Measurements from ENCODE around the gene ZFYVE21.

GRCh38 chr14:103732868-103733620, 17.4 kb downstream of the ZFYVE21 start:
- TF ChIP-seq, protein P1, sequence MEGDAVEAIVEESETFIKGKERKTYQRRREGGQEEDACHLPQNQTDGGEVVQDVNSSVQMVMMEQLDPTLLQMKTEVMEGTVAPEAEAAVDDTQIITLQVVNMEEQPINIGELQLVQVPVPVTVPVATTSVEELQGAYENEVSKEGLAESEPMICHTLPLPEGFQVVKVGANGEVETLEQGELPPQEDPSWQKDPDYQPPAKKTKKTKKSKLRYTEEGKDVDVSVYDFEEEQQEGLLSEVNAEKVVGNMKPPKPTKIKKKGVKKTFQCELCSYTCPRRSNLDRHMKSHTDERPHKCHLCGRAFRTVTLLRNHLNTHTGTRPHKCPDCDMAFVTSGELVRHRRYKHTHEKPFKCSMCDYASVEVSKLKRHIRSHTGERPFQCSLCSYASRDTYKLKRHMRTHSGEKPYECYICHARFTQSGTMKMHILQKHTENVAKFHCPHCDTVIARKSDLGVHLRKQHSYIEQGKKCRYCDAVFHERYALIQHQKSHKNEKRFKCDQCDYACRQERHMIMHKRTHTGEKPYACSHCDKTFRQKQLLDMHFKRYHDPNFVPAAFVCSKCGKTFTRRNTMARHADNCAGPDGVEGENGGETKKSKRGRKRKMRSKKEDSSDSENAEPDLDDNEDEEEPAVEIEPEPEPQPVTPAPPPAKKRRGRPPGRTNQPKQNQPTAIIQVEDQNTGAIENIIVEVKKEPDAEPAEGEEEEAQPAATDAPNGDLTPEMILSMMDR (conservative IDR thresholded peaks at IDR 0.05 in 1 of 2, IDR thresholded peaks at IDR 0.05 in 1 of 2; ENCODE audit: extremely low read depth in 1 of 2, insufficient read depth in 1 of 2, low read depth in 1 of 2, low read length in 2 of 2) = no peak
- TF ChIP-seq EZH2 (IDR thresholded peaks at IDR 0.05; ENCODE audit: borderline replicate concordance, low read length) = no peak
